GM12875 (cell line): ENCODE results near the gene KIAA1958.

Source experiments
- H3K4me3 ChIP-seq: one replicate; pipeline ENCODE4 v1.5.1; 2011; ENCODE audit warnings: low read depth, low read length, control low read depth
- CTCF ChIP-seq: IDR thresholded peaks from 2 replicates; pipeline ENCODE4 v1.5.1; 2011; ENCODE audit warnings: low read depth, mild to moderate bottlenecking, control low read depth, inconsistent platforms, low read length, moderate library complexity, borderline replicate concordance; ENCODE audit not compliant: insufficient read depth

KIAA1958 gene

DNA sequence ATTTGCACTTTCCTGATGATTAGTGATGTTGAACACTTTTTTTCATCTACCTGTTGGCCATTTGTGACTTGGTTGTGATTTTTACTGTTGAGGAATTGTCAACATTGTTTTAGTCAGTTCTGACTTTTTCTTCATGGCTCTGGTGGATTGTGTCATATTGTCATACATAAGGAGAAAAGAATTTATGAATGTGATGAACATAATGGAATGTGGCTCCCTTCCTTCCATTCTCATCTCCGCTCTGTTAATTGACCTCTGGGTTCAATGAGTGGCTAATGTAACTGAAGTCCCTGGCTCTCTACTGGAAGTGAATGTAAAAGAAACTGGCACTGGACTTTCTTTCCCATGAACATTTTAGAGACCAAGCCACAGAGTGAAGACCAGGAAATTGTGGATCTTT is 49.2 kb downstream of the KIAA1958 start:
- no peak overlapping the region for H3K4me3 ChIP-seq
- TF ChIP-seq CTCF = no peak

GRCh38 chr9:112537561-112537960 is 50.9 kb downstream of the KIAA1958 start:
- no peak for TF ChIP-seq CTCF
- no peak overlapping the region for H3K4me3 ChIP-seq

DNA sequence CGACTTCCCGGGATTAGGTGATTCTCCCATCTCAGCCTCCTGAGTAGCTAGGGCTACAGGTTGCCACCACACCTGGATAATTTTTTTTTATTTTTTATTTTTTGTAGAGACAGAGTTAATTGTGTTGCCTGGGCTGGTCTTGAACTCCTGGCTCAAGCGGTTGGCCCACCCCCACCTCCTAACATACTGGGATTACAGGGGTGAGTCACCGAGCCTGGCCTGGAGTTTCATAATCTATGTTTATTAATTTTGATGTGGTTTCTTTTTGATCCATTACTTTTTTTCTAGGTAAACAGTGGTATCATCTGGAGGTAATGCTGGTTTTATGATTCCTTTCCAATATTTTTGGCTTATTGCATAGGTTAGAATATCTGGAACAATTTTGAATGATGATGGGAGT is 54.2 kb downstream of the KIAA1958 start:
- H3K4me3 ChIP-seq = no peak overlapping the region
- TF ChIP-seq CTCF = no peak

- no peak for TF ChIP-seq CTCF
Observed at GRCh38 chr9:112541685-112542084, 55.1 kb downstream of the KIAA1958 start.

DNA sequence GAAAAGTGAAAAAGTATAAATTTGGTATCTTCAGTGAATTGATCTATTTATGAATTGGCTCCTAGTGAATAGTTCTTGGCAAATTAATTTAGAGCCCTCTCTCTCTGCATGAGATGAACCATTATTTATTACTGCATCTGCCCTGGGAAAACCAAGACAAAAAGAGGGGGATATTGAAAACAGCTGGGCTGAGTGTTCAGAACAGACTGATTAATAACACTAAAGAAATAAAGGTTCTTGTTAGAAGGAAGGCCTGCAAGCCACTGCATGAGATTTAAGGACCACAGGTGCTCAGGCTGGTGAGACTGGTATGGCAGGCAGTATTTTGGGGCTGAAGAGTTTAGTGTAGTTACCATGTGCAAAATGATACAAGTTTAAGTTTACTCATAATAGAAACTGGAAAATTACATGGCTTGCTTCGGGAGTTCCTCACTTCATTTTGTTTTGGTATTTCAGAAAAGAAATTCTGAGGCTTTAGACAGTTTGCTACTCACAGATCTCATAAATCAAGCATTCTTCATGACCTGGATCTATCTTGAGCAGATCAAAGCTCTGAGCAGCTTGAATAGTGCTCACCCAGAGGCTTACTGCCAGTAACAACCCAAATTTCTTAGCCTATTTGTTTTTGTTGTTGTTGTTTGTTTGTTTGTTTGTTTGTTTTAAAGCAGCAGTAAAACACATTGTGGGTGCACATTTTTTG is 56.1 kb downstream of the KIAA1958 start:
- no peak for TF ChIP-seq CTCF
- H3K4me3 ChIP-seq = no peak overlapping the region

More at GRCh38 chr9:112541685-112542084, 55.1 kb downstream of the KIAA1958 start:
- no peak overlapping the region for H3K4me3 ChIP-seq

DNA sequence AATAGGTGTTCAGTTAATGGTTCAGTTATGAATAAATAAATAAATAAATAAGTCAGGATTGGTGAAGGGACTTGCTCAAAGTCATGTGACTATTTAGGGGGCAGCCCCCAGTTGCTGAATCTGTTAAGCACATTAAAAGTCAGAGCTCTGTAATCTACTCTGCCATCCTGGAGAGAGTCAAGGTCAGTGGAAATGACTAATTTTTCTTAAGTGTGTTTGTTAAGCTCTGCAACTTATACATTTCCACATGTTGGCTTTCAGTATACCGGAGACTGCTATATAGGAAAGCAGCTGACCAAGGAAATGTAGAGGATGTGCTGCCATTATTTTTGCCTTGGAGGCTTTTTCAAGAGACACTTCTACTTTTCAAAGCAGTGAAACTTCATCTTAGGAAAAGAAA is 57.9 kb downstream of the KIAA1958 start:
- no peak overlapping the region for H3K4me3 ChIP-seq
- no peak for TF ChIP-seq CTCF

DNA sequence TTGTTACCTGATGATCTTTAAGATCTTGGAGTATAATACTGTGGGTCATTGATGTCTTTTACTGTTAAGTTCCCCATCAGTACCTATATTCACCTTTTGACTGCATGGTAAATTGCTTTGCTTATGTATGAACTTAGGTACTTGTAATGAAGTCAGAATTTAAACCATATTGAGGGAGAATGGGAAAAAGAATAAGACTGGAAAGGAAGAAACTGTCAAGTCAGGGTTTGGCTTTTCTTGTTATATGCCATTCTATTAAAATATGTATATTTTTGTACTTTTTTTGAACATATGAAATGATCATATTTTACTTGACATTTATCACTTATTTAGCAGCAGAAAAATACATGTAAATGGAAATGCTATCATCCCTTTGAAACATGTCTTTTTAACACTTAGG is 58.6 kb downstream of the KIAA1958 start:
- no peak overlapping the region for H3K4me3 ChIP-seq
- no peak for TF ChIP-seq CTCF
